Fibroblast of lung (primary cell): ENCODE results near the gene DKK3. TPM values are rescaled to one million over a fixed set of nuclear protein-coding genes. Genes with fewer than 3 reads are reported as not detected.

ENCODE experiments used
- DNase-seq, 2 donors: peaks; one replicate each; pipeline versions ENCODE4 v3.0.0 to v3.0.0-alpha.2; 2010; ENCODE audit warnings: low read depth in 2 of 2
- H2AFZ ChIP-seq: 2 replicates; pipeline ENCODE4 v1.5.1; 2012; ENCODE audit warnings: low read length, control low read depth, inconsistent platforms
- H3K27ac ChIP-seq: 2 replicates; pipeline ENCODE4 v1.5.1; 2011; ENCODE audit warnings: low read length, control low read depth; ENCODE audit not compliant: insufficient read depth
- H3K27me3 ChIP-seq: 2 replicates; pipeline ENCODE4 v1.5.1; 2011; ENCODE audit warnings: mild to moderate bottlenecking, low read length; ENCODE audit not compliant: control insufficient read depth, insufficient read depth
- H3K36me3 ChIP-seq: 2 replicates; pipeline ENCODE4 v1.5.1; 2011; ENCODE audit warnings: low read length; ENCODE audit not compliant: control insufficient read depth, insufficient read depth
- H3K4me1 ChIP-seq: 2 replicates; pipeline ENCODE4 v1.5.1; 2011; ENCODE audit warnings: low read length; ENCODE audit not compliant: control insufficient read depth, insufficient read depth; ENCODE audit errors: extremely low read depth
- H3K4me2 ChIP-seq: 2 replicates; pipeline ENCODE4 v1.5.1; 2011; ENCODE audit warnings: low read length, control low read depth; ENCODE audit not compliant: insufficient read depth; ENCODE audit errors: extremely low read depth
- H3K4me3 ChIP-seq, 4 experiments: fragments of 200-600 bp in 1 of 4; sonication (generic) in 1 of 4; replicated peaks in 1 of 4; 2 replicates each; pipeline ENCODE4 v1.5.1; 2011 to 2016; ENCODE audit warnings: low read length in 4 of 4, low read depth in 3 of 4, mild to moderate bottlenecking in 3 of 4, control low read depth in 2 of 4, inconsistent platforms in 1 of 4, mixed read lengths in 1 of 4; ENCODE audit not compliant: insufficient read depth in 1 of 4; ENCODE audit errors: control extremely low read depth in 1 of 4
- H3K79me2 ChIP-seq: 2 replicates; pipeline ENCODE4 v1.5.1; 2012; ENCODE audit warnings: mild to moderate bottlenecking, low read length, inconsistent platforms; ENCODE audit not compliant: control insufficient read depth, insufficient read depth
- H3K9ac ChIP-seq: 2 replicates; pipeline ENCODE4 v1.5.1; 2011; ENCODE audit warnings: mild to moderate bottlenecking, low read length, control low read depth; ENCODE audit not compliant: insufficient read depth
- H3K9me3 ChIP-seq: 2 replicates; pipeline ENCODE4 v1.5.1; 2012; ENCODE audit warnings: low read depth, low read length; ENCODE audit not compliant: control insufficient read depth, insufficient read depth
- H4K20me1 ChIP-seq: 2 replicates; pipeline ENCODE4 v1.5.1; 2011; ENCODE audit warnings: low read length; ENCODE audit not compliant: control insufficient read depth, insufficient read depth; ENCODE audit errors: extremely low read depth
- CTCF ChIP-seq, 2 donors: IDR thresholded peaks in 1 of 2; conservative IDR thresholded peaks in 1 of 2; 1 replicate in 1 of 2; 2 replicates in 1 of 2; pipeline ENCODE4 v1.5.1; 2011 to 2012; ENCODE audit warnings: low read length in 2 of 2, control low read depth in 1 of 2, inconsistent platforms in 1 of 2, low read depth in 1 of 2, mild to moderate bottlenecking in 1 of 2
- EZH2 ChIP-seq: IDR thresholded peaks from 2 replicates; pipeline ENCODE4 v1.5.1; 2012; ENCODE audit warnings: low read length, control low read depth, mild to moderate bottlenecking; ENCODE audit errors: missing control alignments
- polyA plus RNA-seq, 2 donors: library from polyadenylated mRNA; depleted of rRNA in 1 of 2; stranded (reverse) in 1 of 2; unstranded in 1 of 2; fragments of >200 nt; gene quantifications; 2 replicates each; pipeline ENCODE4 v1.2.1, GENCODE V29; 2011 to 2012; ENCODE audit warnings: missing spikeins in 1 of 2
- total RNA-seq: library from RNA; depleted of rRNA; stranded (reverse); fragments of >200 nt; gene quantifications from 2 replicates; pipeline ENCODE4 v1.2.1, GENCODE V29; 2014

The DKK3 gene
- total and polyA plus RNA-seq, 2 donors (not counting 1 experiment from before 2014, with no cell fraction given), result 1,064 to 1,566 TPM

- no peak overlapping the region for H3K4me2 ChIP-seq
- TF ChIP-seq EZH2 (no peak), CTCF (conservative IDR thresholded peaks at IDR 0.05 in 1 of 2, IDR thresholded peaks at IDR 0.05 in 1 of 2; ENCODE audit: low read depth in 1 of 2, low read length in 2 of 2) (no peak)
- no peak for DNase-seq
- H3K4me3 ChIP-seq, result no peak overlapping the region
- no peaks in the 10 kb centered on the region for H3K79me2 ChIP-seq
- no peak overlapping the region for H2AFZ ChIP-seq
- H3K4me1 ChIP-seq, result peaks cover 3% of the 10 kb centered on the region
- H3K27ac ChIP-seq, result no peak overlapping the region
- no peaks in the 10 kb centered on the region for H3K27me3 ChIP-seq
- peaks cover 2% of the 10 kb centered on the region for H3K36me3 ChIP-seq
- no peak overlapping the region for H3K9ac ChIP-seq
- H3K9me3 ChIP-seq, result no peaks in the 10 kb centered on the region
- H4K20me1 ChIP-seq, result no peaks in the 10 kb centered on the region
Observed at GRCh38 chr11:11937957-11938356, 70.5 kb downstream of the DKK3 start.

DNA sequence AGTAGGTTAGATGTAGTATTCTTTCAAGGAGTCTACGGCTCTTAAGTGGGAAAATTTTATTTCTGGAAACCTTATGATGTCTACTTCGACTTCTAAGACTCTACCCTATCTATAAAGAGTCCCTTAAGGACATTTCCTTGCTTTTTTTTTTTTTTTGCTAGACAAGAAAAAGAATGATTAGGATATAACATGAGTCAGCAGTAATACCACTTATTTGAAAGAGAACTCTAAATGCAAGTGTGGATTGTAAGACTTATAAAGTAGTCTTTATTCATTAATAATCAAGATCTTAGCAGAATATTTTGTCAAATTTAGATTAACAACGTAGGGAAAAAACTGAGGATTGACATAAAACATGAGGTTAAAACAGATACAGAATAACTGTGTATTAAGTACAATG, 71.0 kb downstream of the DKK3 start:
- Histone ChIP-seq H3K36me3 (no peaks in the 10 kb centered on the region), H3K27me3 (no peaks in the 10 kb centered on the region), H3K4me1 (peaks cover 3% of the 10 kb centered on the region), H2AFZ (no peak overlapping the region), H3K27ac (no peak overlapping the region), H3K4me2 (no peak overlapping the region), H3K4me3 (no peak overlapping the region), H4K20me1 (no peaks in the 10 kb centered on the region), H3K79me2 (no peaks in the 10 kb centered on the region), H3K9ac (no peak overlapping the region), H3K9me3 (no peaks in the 10 kb centered on the region)
- peak; percentile 11 to 23 for DNase-seq
- TF ChIP-seq EZH2 (no peak), CTCF (conservative IDR thresholded peaks at IDR 0.05 in 1 of 2, IDR thresholded peaks at IDR 0.05 in 1 of 2; ENCODE audit: low read depth in 1 of 2, low read length in 2 of 2) (no peak)

- H3K9me3 ChIP-seq, result no peaks in the 10 kb centered on the region
- no peaks in the 10 kb centered on the region for H3K79me2 ChIP-seq
- peaks cover 2% of the 10 kb centered on the region for H3K36me3 ChIP-seq
- TF ChIP-seq EZH2 (no peak), CTCF (conservative IDR thresholded peaks at IDR 0.05 in 1 of 2, IDR thresholded peaks at IDR 0.05 in 1 of 2; ENCODE audit: low read depth in 1 of 2, low read length in 2 of 2) (no peak)
- no peak overlapping the region for H2AFZ ChIP-seq
- no peaks in the 10 kb centered on the region for H4K20me1 ChIP-seq
- H3K27ac ChIP-seq, result no peak overlapping the region
- H3K4me3 ChIP-seq, result no peak overlapping the region
- H3K9ac ChIP-seq, result no peak overlapping the region
- peaks cover 5% of the 10 kb centered on the region for H3K4me1 ChIP-seq
- no peak for DNase-seq
- no peak overlapping the region for H3K4me2 ChIP-seq
- H3K27me3 ChIP-seq, result no peaks in the 10 kb centered on the region
Observed at GRCh38 chr11:11935536-11935935, 72.9 kb downstream of the DKK3 start.
